Measurements from ENCODE around the gene ZIC4.

The ZIC4 gene

DNA sequence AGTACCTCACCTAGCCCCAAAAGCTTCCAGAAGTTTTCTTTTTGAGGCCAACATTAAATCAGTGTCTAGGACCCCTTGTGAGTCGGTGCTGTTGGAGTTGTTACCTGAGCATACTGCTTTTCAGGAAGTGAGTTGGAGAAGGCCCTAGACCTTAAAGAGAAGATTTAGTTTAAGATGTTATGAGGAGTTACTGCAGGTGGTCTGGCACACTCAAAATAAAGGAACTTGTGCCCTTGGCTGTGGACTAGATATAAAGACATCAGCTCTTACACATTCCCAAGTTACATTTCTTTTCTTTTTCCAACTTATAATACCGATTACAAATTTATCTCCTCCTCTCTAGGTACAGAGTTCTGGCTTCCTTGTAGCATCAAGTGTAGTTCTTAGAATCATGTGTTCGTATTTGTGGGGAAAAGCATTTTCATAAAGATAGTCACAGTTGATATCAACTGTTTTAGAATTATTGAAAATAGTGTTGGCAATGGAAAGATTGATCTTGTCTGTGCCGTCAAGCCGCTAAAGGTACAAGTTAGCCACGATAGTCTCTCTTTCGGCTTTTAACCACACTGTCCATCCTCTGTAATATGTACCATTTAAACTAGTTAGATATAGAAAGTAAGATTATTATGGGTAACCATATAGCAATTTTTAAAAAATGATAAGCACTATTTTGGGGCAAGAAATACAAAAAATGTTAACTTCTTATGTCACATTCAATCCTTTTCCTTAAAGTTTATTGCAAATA lies 11.4 kb upstream of the ZIC4 start:
- DNase-seq (ENCODE audit: low spot score): no peak

DNA sequence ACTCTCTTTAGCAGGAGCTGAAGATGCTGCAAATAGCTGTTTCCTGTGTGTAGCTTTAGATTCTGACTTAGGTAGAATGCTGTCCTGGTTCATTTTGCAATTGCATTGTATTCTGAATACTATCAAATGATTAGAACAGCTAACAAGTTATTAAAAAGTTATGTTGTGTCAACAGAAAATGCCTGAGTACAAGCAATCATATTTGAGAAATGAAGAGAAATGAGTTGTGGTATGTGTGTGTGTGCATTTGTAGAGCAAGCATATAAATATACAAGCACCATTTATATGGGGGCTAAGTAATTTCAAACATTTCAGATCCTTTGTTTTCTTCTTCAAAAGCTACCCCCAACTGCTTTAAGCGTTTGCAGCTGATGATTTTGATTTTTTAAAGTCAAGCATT lies 10.6 kb upstream of the ZIC4 start:
- no peak for DNase-seq (ENCODE audit: low spot score)

DNA sequence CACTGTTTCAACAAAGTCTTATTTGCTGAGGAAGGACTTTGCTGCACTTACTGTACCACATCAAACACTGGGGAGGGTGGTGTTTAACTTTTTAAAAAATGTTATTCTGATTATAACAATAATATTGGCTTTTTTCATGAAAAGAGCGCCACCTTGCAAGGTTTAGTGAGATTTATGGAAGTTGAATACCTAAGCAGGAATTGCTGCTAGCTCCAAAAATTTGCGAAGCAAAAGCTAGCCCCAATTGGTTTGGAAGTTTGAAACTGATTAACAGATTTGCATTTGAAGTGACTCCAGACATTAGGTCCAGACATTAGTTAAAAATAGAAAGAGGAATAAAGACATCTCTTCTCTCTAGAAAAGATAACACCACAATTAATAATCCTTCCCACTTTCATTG lies 9.5 kb upstream of the ZIC4 start:
- DNase-seq (ENCODE audit: low spot score): no peak

DNA sequence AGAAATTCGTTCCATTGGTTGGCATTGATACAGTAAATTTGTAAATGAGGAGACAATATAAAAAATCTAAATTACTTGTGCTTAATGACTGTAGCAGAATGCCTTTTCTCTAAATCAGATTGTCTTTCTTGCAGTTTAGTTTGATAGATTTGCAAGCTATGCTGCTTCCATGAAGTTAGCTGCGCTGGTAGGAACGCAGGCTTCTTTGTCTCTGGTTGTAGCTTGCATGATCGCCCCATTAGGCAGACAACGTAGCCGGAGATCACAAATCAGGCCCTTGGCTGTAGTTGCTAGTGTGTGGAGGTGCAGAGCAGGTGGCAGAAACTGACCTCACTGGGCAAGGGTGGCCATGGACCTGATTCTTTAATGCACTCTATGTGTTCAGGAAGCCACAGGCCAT lies 8.9 kb upstream of the ZIC4 start:
- no peak for DNase-seq (ENCODE audit: low spot score)

DNA sequence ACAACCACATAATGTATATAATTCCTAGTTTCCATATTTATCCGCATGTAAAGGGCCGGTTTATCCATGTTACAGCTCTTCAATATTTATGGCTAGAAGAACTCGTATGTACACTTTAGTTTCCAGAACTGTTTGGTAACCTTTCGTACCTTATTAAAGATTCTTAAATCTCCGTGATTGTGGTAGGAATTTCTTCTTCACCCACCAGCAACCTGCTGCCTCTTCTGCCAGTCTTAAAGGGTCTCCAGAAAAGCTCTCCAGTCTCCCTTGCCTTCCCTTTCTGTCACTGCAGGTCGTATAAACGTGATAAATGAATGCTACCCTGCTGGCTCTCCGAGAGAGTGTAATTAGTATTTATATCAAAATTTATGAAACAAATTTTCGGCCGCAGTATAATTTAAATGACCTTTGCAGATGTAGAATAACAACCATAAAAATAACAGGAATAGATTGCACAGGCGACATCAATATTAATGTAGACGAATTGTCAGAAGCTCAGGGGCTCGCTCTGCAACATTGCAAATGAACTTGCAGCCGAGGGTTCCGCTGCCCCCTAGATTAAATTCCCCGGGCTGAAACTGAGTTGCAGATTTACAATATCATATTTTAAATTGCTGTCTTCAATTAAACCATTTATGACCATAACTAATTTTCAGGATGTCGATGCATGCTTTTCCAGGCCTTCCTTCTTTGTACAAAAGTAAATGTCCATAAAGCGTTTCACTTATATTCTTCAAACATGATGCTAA lies 8.2 kb upstream of the ZIC4 start:
- DNase-seq (ENCODE audit: low spot score): no peak

DNA sequence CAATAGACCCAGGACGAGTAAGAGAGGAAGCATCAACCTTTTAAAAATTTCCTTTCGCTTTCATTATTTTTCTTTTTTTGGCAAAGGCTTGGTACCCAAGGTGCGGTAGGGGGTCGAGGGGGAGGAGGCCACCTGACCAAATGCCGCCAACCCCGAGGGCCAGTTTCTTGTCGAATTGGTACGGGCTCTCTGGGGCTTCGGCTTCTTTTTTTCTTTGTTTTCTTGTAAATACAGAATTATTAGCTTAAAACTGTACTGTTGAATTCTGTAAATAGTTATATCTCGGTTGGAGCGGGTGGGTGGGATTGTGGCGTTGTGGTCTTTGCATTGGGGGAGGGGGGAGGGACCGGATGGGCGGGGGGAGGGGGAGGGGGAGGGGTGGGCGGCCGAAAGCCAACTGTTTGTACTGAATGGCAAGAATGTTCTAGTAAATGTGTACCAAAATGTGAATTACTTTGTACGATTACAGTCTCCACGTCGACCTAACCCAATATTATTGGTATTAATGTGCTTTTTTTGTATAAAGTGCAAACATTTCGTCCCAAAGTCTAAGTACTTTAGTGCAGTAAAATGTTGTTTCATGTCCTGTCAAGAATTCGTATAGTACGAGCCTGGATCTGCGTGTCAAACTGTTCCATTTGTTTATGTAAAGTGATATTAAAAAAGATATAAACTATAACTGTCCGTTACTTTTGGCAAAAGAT lies 7.5 kb upstream of the ZIC4 start:
- no peak for DNase-seq (ENCODE audit: low spot score)

DNA sequence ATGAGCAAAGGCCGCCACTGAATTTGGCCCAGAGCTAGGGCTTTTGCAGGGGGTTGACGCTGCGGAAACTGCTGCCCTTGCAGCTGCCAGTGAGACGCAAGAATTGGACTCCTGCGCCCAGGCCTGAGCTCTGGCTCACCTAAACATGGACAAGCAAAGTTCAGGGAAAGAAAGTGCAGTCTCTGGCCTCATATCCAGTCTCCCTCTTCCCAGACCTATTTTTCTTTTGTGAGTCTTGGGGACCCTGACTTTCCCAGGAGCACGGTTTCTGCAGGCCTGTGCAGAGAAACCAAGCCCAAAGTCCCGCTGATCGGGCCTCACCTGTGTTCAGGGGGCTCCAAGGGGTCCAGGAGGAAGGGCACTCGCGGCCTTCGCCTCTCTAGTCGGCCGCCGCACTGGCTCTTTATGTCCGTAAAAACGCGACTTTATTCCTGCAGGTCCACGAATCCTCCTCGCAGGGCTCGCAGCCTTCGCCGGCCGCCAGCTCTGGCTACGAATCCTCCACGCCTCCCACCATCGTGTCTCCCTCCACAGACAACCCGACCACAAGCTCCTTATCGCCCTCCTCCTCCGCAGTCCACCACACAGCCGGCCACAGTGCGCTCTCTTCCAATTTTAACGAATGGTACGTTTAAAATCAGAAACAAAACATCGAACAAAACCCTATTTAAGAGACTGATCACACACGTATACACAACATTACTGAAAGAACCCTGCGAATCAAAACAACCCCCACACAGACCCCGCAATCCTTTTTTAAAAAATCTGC lies 6.8 kb upstream of the ZIC4 start:
- DNase-seq (ENCODE audit: low spot score): no peak

DNA sequence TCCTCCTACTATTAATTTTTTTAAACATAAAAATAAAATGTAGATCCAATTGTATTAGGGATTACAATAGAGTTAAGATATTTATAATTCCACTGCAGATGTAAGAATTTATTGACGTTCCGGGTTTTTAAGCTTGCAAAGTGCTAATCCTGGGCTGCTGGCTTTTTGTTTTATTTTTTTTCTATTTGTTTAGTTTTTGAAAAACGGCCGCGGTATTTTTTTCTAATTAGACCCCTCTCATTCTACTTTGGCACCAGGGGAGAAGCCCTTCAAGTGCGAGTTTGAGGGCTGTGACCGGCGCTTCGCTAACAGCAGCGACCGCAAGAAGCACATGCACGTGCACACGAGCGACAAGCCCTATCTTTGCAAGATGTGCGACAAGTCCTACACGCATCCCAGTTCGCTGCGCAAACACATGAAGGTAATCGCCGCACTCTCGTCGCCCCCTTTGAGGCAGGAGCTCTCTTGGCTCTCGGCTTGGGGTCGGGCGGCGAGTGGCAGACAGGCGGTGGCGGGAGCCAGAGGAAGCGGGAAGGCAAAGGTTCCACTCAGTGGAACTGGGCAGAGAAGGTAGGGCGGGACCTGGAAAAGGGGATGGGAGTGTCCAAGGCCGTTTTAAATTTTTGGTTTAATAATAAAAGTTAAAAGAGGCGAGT lies 6.0 kb upstream of the ZIC4 start:
- DNase-seq (ENCODE audit: low spot score): no peak

DNA sequence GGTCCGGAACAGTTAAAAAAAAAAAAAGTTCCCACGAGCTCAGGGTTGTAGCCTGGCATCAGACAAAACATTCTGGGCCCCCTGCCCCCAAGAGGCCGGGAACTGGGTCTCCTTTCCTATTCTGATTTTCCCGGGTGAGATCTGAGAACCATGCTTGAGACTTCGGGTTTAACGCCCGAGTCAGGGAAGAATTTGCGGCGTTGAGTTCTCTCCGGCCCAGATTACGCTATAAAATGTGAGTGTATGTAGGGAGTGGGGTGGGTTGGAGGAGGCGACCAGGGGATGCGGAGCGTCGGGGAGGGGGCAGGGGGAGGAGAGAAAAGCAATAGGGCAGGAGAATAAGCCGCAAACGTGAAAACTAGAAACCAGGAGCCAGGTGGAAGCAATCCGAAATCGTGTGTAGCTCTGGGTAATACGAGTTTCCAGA lies 5.5 kb upstream of the ZIC4 start:
- no peak for DNase-seq (ENCODE audit: low spot score)

DNA sequence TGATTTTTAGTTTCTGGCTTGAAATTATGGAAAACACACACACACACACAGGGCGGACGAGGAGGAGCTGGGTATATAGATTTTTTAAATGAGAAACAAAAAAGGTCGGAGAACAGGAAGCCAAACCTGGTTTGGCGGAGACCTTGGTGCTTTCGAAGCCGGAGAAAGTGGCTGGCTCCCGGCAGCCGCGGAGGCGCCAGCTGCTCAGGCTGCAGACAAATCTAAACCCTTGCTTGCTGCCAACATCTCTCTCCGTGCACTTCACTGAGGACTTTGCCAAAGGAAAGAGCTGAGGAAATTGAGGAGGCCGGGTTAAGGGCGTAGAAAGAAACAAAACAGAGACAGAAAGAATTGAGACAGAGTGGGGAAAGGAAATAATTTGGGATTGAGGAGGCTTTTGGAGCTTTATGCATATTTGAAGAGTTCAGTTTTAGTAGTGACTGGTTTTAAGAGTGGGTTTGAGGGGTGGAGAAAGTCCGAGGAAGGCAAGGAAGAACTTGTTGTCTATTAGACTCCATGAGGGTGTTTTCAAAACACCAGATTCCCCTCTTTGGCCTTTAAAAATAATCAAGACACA lies 5.0 kb upstream of the ZIC4 start:
- no peak for DNase-seq (ENCODE audit: low spot score)

DNA sequence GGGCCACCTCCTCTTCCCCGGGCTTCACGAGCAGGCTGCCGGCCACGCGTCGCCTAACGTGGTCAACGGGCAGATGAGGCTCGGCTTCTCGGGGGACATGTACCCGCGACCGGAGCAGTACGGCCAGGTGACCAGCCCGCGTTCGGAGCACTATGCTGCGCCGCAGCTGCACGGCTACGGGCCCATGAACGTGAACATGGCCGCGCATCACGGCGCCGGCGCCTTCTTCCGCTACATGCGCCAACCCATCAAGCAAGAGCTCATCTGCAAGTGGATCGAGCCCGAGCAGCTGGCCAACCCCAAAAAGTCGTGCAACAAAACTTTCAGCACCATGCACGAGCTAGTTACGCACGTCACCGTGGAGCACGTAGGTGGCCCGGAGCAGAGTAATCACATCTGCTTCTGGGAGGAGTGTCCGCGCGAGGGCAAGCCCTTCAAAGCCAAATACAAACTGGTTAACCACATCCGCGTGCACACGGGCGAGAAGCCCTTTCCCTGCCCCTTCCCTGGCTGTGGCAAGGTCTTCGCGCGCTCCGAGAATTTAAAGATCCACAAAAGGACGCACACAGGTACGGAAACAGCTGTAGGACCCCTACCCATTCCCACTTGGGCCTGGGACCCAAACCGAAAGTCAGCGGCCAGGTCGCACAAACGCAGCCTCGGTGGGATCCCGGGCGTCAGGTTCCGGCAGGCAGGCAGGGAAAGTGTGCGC lies 4.3 kb upstream of the ZIC4 start:
- no peak for DNase-seq (ENCODE audit: low spot score)

DNA sequence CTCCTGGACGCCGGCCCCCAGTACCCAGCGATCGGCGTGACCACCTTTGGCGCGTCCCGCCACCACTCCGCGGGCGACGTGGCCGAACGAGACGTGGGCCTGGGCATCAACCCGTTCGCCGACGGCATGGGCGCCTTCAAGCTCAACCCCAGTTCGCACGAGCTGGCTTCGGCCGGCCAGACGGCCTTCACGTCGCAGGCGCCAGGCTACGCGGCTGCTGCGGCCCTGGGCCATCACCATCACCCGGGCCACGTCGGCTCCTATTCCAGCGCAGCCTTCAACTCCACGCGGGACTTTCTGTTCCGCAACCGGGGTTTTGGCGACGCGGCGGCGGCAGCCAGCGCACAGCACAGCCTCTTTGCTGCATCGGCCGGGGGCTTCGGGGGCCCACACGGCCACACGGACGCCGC lies 3.8 kb upstream of the ZIC4 start:
- no peak for DNase-seq (ENCODE audit: low spot score)

DNA sequence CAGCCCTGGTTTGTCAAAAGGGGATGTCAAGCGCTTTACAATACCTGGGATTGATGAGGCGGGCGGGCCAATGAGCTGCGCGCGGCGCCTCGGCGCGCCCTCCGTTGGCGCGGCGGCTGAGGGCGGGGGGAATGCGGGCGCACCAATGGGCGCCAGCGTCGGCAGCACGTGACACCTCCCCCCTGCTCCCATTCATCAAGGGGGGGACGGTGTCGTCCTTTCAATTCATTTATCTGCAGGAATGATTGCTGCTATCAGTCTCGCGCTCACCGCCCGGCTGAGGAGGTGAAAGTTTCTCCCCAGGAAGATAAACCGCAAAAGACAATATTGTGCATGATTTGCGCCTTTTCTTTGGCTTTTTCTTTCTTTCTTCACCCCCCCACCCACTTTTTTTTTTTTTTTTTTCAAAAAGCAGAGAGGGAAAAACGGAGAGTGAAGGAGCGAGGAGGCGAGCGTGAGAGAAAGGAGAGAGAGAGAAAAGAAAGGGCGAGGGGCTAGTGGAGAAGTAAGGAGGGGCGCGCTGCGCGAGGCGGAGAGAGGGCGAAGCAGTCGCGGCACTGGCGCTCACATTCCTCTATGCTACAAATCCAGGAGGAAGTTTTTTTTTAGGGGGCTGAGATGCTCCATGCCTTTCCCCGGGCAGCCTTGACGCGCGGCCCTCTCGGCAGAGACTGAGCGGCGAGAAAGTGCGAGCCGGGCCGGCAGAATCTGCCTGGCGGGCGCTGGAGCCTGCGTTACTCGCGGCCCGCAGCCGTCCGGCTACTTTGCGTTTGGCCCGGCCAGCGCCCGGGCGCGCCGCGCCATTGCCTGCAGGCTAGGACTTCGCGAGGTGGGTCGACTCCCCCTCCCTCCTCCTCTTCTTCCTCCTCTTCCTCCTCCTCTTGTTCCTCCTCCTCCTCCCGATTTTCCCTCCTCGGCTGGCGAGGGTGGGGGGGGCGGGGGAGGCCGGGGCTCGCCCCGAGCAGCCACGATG lies 3.1 kb upstream of the ZIC4 start, which contains the start of gene ZIC1:
ZIC1 (plus strand) TSS at position 223 of the 973 bp plus-strand sequence; CDS start at position 971, 748 bp downstream.
- DNase-seq (ENCODE audit: low spot score): peak; percentile 73

DNA sequence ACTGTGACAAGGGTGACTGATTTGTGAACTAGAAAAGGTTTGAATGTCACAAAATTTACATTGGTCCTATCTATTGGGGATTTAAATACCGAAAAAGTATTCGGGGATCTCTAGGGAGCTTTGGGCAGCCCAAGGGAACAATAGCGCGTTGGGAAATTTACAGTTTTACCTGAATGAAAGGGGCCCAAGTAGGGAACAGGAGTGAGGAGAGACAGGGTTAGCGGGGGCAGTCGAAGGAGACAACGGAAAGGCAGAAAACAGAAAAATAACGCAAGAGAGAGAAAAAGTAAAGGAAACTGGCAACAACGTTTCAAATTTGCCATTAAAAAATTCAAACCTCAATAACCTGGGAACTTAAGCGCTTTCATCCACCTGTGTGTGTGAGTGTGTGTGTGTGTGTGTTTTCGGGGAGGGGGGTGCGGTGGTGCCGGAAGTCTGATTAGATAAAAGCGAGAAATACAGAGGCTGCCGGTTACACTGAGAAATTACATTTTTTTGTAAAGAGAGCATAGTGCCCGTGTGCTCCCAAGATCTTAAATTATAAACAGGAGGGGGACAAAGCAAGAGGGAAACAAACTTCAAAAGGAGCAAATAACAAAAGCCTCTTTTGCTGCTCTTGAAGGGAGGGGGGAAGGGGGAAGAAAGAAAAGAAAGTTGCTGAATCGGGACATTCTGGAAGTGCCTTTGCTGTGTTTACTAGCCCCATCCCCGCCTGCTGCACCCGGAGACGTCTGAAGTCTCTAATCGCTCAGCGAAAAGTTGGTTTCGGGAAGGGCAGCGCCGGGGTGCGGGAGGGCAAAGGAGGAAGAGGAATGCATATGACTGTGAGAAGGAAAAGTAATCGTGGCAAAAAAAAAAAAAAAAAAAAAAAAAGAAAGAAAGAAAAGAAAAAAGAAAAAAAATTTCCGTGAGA lies 2.1 kb upstream of the ZIC4 start:
- peak; percentile 16 for DNase-seq (ENCODE audit: low spot score)

DNA sequence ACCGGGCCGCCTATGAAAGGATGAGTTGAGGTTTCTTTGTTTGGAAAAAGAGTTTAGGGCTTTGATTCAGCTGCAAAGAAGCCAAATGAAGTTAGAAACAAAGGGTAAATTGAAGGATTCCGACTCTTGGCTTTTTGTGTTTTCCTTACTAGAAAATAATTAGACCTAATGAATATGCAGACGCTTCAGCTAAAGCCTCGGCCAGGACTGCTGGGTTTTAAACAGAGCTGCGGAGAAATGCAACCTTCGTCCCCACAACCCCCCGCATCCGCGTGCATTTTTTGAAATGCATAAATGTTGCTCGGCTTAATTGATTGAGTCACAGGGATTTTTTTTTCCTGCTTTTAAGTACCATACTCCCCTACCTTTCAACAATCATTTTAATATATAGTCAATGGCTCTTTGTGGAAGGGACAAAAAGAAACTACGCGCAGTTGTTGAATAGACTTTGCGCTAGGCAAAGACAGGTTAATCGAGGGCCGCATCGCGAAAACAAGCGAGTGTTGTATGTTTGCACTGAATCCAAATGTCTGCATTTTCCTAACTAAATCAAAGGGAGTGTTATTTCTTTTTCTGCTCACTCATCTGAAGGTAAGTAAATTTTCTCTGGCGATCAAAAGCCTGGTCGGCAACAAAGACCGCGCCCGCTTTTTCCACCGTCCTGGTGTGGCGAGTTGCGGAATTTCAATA lies 1.3 kb upstream of the ZIC4 start:
- no peak for DNase-seq (ENCODE audit: low spot score)

DNA sequence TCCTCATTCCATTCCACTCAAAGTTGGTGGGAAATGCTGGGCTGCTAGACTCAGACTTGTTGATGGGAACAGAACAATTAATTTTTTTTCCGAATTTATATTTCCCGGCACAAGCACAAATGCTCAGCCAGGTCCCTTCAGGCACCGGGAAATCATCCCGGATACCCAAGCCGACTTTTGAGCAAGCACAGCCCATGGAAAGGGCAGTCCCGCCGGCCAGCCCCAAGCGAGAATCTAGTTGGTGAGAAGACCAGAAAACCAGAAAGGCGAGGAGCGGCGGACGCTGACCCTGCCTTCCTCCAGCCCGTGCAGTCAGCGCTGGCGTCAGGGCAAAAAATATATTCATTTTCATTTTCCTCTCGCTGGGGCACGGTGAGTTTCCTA lies 763 bp upstream of the ZIC4 start:
- DNase-seq (ENCODE audit: low spot score): no peak

DNA sequence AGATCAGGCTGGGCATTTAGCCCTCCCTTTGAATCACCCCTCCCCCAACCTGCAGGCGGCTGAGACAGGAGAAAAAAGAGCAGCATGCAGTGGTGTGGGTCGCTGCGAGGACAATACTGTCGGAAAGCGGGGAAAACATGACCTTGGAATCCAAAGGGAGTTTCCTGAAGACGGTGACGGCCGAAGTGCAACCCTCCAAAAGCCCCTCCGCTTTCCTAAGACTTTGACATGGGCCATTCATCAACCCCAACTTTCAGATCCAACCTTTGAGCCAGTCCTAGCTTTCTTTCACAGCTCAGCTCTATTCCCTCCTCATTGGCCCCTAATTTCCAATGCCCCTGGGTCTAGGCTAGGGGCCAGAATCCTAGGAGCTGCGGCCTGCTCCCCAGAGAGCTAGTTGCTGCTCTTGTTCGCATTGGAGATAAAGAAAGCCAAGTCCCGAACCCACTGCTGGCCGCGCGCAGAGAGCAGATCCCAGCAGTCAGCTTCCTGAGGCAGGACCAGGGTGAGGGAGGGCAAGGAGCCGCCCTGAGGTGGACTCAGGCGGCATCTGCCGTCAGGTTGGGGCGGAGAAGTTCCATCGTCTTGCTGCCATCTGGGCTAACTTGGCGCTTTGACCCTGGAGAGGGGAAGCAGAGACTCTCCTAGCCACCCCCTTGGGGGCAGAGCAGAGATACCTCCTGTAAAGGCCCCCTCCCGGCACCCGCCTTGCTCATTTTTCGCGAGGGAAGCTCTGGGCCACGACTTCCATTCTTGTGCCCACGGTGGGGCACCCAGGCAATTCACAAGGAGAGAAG lies 914 bp downstream of the ZIC4 start:
- no peak for DNase-seq (ENCODE audit: low spot score)
